ENCODE data around the gene CTNND2. TPM values are rescaled to one million over a fixed set of nuclear protein-coding genes. Genes with fewer than 3 reads are reported as not detected.

Gene CTNND2
- total and polyA plus RNA-seq, 9 of the 15 experiments (the other 6 are each of a cell fraction or from before 2014, with no cell fraction given): 0.03 to 0.35 TPM; not detected in 7

DNA sequence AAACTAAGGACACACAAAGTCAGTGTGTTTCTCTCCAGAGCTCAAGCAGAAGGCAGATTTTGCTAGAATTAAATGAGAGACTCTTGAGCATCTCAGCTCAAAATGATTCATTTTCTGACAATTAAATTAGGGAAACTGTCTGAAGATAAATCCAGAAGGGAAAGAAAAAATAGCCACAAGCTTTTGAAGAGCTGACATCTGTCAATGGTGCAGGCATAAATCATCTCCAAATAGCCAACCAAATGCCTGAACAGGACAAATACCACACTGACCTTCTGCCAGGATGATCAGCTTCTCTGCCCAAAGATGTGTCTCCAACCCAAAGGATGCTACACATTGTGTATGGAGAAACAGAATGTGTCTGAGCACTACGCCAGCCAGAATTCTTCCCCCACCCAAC lies 199.3 kb downstream of the CTNND2 start (continued):
- TF ChIP-seq, protein P1, sequence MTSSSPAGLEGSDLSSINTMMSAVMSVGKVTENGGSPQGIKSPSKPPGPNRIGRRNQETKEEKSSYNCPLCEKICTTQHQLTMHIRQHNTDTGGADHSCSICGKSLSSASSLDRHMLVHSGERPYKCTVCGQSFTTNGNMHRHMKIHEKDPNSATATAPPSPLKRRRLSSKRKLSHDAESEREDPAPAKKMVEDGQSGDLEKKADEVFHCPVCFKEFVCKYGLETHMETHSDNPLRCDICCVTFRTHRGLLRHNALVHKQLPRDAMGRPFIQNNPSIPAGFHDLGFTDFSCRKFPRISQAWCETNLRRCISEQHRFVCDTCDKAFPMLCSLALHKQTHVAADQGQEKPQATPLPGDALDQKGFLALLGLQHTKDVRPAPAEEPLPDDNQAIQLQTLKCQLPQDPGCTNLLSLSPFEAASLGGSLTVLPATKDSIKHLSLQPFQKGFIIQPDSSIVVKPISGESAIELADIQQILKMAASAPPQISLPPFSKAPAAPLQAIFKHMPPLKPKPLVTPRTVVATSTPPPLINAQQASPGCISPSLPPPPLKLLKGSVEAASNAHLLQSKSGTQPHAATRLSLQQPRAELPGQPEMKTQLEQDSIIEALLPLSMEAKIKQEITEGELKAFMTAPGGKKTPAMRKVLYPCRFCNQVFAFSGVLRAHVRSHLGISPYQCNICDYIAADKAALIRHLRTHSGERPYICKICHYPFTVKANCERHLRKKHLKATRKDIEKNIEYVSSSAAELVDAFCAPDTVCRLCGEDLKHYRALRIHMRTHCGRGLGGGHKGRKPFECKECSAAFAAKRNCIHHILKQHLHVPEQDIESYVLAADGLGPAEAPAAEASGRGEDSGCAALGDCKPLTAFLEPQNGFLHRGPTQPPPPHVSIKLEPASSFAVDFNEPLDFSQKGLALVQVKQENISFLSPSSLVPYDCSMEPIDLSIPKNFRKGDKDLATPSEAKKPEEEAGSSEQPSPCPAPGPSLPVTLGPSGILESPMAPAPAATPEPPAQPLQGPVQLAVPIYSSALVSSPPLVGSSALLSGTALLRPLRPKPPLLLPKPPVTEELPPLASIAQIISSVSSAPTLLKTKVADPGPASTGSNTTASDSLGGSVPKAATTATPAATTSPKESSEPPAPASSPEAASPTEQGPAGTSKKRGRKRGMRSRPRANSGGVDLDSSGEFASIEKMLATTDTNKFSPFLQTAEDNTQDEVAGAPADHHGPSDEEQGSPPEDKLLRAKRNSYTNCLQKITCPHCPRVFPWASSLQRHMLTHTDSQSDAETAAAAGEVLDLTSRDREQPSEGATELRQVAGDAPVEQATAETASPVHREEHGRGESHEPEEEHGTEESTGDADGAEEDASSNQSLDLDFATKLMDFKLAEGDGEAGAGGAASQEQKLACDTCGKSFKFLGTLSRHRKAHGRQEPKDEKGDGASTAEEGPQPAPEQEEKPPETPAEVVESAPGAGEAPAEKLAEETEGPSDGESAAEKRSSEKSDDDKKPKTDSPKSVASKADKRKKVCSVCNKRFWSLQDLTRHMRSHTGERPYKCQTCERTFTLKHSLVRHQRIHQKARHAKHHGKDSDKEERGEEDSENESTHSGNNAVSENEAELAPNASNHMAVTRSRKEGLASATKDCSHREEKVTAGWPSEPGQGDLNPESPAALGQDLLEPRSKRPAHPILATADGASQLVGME (CRISPR knock-in tag; IDR thresholded peaks at IDR 0.05): no peak
- TF ChIP-seq, protein P2, sequence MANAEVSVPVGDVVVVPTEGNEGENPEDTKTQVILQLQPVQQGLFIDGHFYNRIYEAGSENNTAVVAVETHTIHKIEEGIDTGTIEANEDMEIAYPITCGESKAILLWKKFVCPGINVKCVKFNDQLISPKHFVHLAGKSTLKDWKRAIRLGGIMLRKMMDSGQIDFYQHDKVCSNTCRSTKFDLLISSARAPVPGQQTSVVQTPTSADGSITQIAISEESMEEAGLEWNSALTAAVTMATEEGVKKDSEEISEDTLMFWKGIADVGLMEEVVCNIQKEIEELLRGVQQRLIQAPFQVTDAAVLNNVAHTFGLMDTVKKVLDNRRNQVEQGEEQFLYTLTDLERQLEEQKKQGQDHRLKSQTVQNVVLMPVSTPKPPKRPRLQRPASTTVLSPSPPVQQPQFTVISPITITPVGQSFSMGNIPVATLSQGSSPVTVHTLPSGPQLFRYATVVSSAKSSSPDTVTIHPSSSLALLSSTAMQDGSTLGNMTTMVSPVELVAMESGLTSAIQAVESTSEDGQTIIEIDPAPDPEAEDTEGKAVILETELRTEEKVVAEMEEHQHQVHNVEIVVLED (CRISPR knock-in tag; IDR thresholded peaks at IDR 0.05): no peak
- TF ChIP-seq HMGN3 (IDR thresholded peaks at IDR 0.05; ENCODE audit: borderline replicate concordance, extremely low read depth, insufficient read length, low read depth, low read length): no peak
- TF ChIP-seq HDAC2 (IDR thresholded peaks at IDR 0.05): no peak
- TF ChIP-seq MXI1 (IDR thresholded peaks at IDR 0.05; ENCODE audit: low read depth, low read length): no peak
- TF ChIP-seq BRF1 (IDR thresholded peaks at IDR 0.05; ENCODE audit: borderline replicate concordance, extremely low read depth, insufficient read length): no peak
- TF ChIP-seq EZH2 (IDR thresholded peaks at IDR 0.05; ENCODE audit: borderline replicate concordance, low read depth, low read length): no peak
- TF ChIP-seq COPS2 (conservative IDR thresholded peaks at IDR 0.05): no peak
- TF ChIP-seq MYNN (IDR thresholded peaks at IDR 0.05): no peak
- no peak for TF ChIP-seq MYNN (CRISPR knock-in tag; IDR thresholded peaks at IDR 0.05)
- no peak for TF ChIP-seq PHB (CRISPR knock-in tag; IDR thresholded peaks at IDR 0.05)
- no peak for TF ChIP-seq SRSF9 (IDR thresholded peaks at IDR 0.05; ENCODE audit: borderline replicate concordance, low read depth, low read length)
- TF ChIP-seq, protein P3, sequence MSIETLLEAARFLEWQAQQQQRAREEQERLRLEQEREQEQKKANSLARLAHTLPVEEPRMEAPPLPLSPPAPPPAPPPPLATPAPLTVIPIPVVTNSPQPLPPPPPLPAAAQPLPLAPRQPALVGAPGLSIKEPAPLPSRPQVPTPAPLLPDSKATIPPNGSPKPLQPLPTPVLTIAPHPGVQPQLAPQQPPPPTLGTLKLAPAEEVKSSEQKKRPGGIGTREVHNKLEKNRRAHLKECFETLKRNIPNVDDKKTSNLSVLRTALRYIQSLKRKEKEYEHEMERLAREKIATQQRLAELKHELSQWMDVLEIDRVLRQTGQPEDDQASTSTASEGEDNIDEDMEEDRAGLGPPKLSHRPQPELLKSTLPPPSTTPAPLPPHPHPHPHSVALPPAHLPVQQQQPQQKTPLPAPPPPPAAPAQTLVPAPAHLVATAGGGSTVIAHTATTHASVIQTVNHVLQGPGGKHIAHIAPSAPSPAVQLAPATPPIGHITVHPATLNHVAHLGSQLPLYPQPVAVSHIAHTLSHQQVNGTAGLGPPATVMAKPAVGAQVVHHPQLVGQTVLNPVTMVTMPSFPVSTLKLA (conservative IDR thresholded peaks at IDR 0.05): no peak
- TF ChIP-seq TSC22D4 (tag; IDR thresholded peaks at IDR 0.05): no peak

Measured in K562 (cell line).